ENCODE results near the gene PMVK. TPM values are rescaled to one million over a fixed set of nuclear protein-coding genes. Genes with fewer than 3 reads are reported as not detected.

Gene PMVK
- total RNA-seq, 1 donor from 2014 or later = 20.6 TPM

DNA sequence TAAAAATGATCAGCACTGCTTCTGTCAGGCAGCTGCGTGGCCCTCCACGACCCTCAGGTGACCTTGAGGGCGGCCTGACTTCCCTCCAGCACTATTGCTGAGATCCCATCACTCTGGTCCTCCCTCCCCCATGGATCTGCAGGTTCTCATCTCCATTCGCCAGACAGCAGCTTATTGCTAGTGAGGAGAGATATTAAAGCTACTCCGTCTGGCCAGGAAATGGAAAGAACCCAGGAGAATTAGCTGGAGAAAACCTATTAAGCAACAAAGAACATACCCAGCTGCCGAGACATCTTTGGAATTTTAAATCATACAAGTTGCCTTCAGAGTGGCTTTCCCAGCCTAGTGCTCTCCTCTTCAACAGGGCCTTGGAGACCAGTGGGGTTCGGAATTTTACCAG lies 40.7 kb downstream of the PMVK start:
- intact Hi-C loops (cut with DNase I) = no loop called here
- H3K27ac ChIP-seq = no peak overlapping the region

DNA sequence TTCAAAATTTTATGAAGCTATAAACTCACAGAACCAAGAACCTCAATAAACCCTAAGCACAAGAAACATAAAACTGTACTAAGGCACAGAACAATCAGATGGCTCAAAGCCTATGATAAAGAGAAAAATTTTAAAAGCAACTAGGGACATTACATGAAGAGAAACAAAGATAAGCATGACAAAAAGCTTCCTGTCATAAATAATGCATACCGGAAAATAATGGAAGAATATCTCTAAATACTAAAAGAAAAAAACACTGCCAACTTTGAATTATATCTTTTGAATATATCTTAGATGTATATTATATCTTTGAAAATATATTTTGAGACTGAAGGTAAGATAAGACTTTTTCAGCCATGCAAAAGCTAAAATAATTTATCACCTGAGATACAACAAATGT lies 45.1 kb downstream of the PMVK start:
- H3K4me3 ChIP-seq = no peak overlapping the region
- intact Hi-C loops (cut with DNase I) = no loop called here
- no peaks in the 10 kb centered on the region for H3K27me3 ChIP-seq
- no peak for DNase-seq (ENCODE audit: extremely low spot score in 2 of 2)
- H3K9me3 ChIP-seq = no peaks in the 10 kb centered on the region
- no peaks in the 10 kb centered on the region for H3K36me3 ChIP-seq
- no peaks in the 10 kb centered on the region for H3K4me1 ChIP-seq
- TF ChIP-seq POLR2AphosphoS5 (IDR thresholded peaks at IDR 0.05; ENCODE audit: insufficient read depth in 1 of 2, low read depth in 1 of 2) = no peak
- H3K27ac ChIP-seq = no peak overlapping the region

More for the DNA sequence above, 40.7 kb downstream of the PMVK start:
- H3K4me3 ChIP-seq = no peak overlapping the region
- H3K27me3 ChIP-seq = no peaks in the 10 kb centered on the region
- no peaks in the 10 kb centered on the region for H3K36me3 ChIP-seq
- DNase-seq (ENCODE audit: extremely low spot score in 2 of 2) = no peak
- no peaks in the 10 kb centered on the region for H3K9me3 ChIP-seq
- no peaks in the 10 kb centered on the region for H3K4me1 ChIP-seq
- TF ChIP-seq, protein P1, sequence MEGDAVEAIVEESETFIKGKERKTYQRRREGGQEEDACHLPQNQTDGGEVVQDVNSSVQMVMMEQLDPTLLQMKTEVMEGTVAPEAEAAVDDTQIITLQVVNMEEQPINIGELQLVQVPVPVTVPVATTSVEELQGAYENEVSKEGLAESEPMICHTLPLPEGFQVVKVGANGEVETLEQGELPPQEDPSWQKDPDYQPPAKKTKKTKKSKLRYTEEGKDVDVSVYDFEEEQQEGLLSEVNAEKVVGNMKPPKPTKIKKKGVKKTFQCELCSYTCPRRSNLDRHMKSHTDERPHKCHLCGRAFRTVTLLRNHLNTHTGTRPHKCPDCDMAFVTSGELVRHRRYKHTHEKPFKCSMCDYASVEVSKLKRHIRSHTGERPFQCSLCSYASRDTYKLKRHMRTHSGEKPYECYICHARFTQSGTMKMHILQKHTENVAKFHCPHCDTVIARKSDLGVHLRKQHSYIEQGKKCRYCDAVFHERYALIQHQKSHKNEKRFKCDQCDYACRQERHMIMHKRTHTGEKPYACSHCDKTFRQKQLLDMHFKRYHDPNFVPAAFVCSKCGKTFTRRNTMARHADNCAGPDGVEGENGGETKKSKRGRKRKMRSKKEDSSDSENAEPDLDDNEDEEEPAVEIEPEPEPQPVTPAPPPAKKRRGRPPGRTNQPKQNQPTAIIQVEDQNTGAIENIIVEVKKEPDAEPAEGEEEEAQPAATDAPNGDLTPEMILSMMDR (IDR thresholded peaks at IDR 0.05) = no peak
- TF ChIP-seq POLR2AphosphoS5 (IDR thresholded peaks at IDR 0.05; ENCODE audit: insufficient read depth in 1 of 2, low read depth in 1 of 2) = no peak
- TF ChIP-seq POLR2A (IDR thresholded peaks at IDR 0.05) = no peak

DNA sequence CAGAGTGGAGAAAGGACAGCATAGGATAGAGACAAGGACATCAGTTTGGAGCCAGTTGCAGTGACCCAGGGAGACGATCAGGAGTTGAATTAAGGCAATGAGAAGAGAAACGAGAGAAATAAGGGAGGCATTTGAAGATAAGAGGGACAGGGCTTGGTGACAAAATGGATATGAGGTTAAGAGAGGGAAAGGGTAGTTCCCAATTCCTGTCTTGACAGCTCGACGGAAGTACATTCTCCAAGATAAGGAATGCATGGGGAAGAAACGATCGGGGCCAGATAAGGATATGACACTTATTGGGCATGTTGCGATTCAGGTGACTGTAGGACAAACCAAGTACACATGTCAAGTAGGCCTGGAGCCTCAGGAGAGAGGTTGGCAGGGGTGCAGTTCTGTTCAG lies 47.8 kb downstream of the PMVK start:
- TF ChIP-seq POLR2AphosphoS5 (IDR thresholded peaks at IDR 0.05; ENCODE audit: insufficient read depth in 1 of 2, low read depth in 1 of 2) (no peak), POLR2A (IDR thresholded peaks at IDR 0.05) (no peak)
- TF ChIP-seq, protein P1 (IDR thresholded peaks at IDR 0.05) = no peak
- no peaks in the 10 kb centered on the region for H3K4me1 ChIP-seq
- no peak for DNase-seq (ENCODE audit: extremely low spot score in 2 of 2)
- no peaks in the 10 kb centered on the region for H3K36me3 ChIP-seq
- intact Hi-C loops (cut with DNase I) = loop anchor here (10.0 kb wide), 1 partner anchor 224 kb away; no protein-coding TSS in a partner anchor
- H3K4me3 ChIP-seq = no peak overlapping the region
- no peak overlapping the region for H3K27ac ChIP-seq
- H3K27me3 ChIP-seq = no peaks in the 10 kb centered on the region
- H3K9me3 ChIP-seq = no peaks in the 10 kb centered on the region

DNA sequence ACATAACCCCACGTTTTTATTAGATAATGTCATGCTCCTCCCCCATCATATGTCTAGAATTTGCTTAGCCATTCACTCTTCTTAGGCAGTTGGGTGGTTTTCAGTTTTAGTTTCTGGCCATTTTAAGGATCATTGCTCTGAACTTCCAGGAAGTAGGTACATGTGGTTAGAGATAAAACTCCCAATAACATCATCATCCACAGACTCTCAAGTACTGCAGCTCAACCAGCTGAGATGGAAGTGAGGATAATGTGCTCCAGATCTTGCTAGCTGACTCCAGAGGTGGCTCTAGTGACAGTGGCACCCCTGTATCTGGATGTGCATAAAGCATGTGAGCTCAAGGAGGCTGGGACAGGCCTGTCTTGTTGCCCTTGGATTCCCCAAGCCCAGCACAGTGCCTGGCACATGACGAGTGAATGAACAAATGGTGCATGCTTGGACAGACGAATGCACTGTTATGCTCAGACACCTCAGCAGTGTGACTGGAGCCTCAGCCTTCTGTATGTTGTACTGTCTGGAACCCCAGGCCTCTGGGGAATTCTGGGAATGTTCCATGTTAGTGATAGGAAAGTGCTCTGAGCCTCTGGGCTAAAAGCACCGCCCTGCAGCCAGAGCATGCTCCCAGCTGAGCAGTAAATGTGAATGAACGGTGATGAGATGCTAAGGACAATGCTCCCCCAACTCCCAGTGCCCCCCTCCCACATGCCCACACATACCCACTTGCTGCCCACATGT lies 50.1 kb downstream of the PMVK start:
- Histone ChIP-seq H3K4me1 (no peaks in the 10 kb centered on the region), H3K36me3 (no peaks in the 10 kb centered on the region), H3K27ac (no peak overlapping the region), H3K9me3 (no peaks in the 10 kb centered on the region), H3K4me3 (no peak overlapping the region), H3K27me3 (no peaks in the 10 kb centered on the region)
- TF ChIP-seq POLR2AphosphoS5 (IDR thresholded peaks at IDR 0.05; ENCODE audit: insufficient read depth in 1 of 2, low read depth in 1 of 2) = no peak
- TF ChIP-seq POLR2A (IDR thresholded peaks at IDR 0.05) = no peak
- TF ChIP-seq, protein P1 (IDR thresholded peaks at IDR 0.05) = no peak
- intact Hi-C loops (cut with DNase I) = loop anchor here (10.0 kb wide), 1 partner anchor 222 kb away; no protein-coding TSS in a partner anchor
- no peak for DNase-seq (ENCODE audit: extremely low spot score in 2 of 2)

DNA sequence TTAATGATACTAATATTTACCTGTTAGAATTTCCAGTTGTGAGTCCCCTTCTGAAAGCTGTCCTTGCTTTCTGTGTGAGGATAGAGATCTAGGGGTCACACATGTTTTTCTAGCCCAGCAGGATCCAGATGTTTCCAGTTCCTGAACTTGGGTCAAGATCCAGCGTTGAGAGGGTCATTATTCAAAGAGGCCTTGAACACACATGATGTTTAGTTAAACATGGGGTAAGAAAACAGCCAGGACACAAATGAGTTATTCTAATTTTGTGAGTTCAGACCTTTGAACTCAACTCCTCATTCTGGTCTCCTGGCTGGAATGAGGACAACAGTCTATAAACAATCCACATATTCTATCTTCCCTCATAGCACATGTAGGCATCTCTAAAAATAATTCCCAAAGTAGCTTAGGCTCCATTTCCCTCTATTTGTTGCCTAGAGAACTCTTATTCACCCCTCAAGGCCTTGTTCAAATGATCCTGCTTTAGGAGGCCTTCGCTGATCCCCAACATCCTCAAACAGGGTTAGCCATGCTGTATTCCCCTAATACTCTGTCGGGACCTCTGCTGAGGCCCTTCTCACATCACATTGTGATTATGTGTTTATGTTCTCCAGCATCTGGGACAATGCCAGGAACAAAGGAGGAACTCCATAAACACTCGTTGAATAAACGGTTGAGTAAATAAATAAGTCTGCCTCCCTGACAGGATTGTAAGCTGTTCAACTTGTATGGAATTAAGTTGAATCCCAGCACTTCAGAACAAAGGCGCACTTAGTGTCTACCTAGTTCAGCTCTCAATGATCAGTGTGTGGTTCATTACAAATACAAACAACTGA lies 51.4 kb downstream of the PMVK start:
- Histone ChIP-seq H3K4me3 (no peak overlapping the region), H3K36me3 (no peaks in the 10 kb centered on the region), H3K9me3 (no peaks in the 10 kb centered on the region), H3K27ac (peak overlapping the region; percentile 30), H3K27me3 (no peaks in the 10 kb centered on the region), H3K4me1 (no peaks in the 10 kb centered on the region)
- no peak for TF ChIP-seq POLR2A (IDR thresholded peaks at IDR 0.05)
- intact Hi-C loops (cut with DNase I) = loop anchor here (5.0 to 10.0 kb wide), 2 partner anchors 220 to 403 kb away; no protein-coding TSS in a partner anchor
- DNase-seq (ENCODE audit: extremely low spot score in 2 of 2) = no peak
